Neural progenitor cell (in vitro differentiated cells): ENCODE results near the gene NUDT16L1. TPM values are rescaled to one million over a fixed set of nuclear protein-coding genes. Genes with fewer than 3 reads are reported as not detected.

Experiments used
- DNase-seq: peaks from one replicate; pipeline ENCODE4 v3.0.0-alpha.2; 2016; ENCODE audit warnings: low spot score
- H2AFZ ChIP-seq: fragments of 200-600 bp; sonication (generic); replicated peaks from 2 replicates; pipeline ENCODE4 v1.6.1; 2016; ENCODE audit warnings: antibody characterized with exemption
- H3F3A ChIP-seq: fragments of 200-600 bp; sonication (generic); 2 replicates; pipeline ENCODE4 v1.6.1; 2016; ENCODE audit warnings: antibody characterized with exemption, low read depth
- H3K27ac ChIP-seq: fragments of 200-600 bp; sonication (generic); 2 replicates; pipeline ENCODE4 v1.5.1; 2016; ENCODE audit warnings: mild to moderate bottlenecking
- H3K27me3 ChIP-seq: fragments of 200-600 bp; sonication (generic); 2 replicates; pipeline ENCODE4 v1.6.1; 2016; ENCODE audit warnings: mild to moderate bottlenecking, moderate library complexity
- H3K36me3 ChIP-seq: fragments of 200-600 bp; sonication (generic); 2 replicates; pipeline ENCODE4 v1.5.1; 2016
- H3K4me1 ChIP-seq: fragments of 200-600 bp; sonication (generic); 2 replicates; pipeline ENCODE4 v1.6.1; 2016; ENCODE audit warnings: mixed run types
- H3K4me2 ChIP-seq: fragments of 200-600 bp; sonication (generic); 2 replicates; pipeline ENCODE4 v1.6.1; 2016
- H3K4me3 ChIP-seq: fragments of 200-600 bp; sonication (generic); 2 replicates; pipeline ENCODE4 v1.5.1; 2016
- H3K79me2 ChIP-seq: fragments of 200-600 bp; sonication (generic); 2 replicates; pipeline ENCODE4 v1.6.1; 2016; ENCODE audit warnings: low read depth
- H3K9ac ChIP-seq: fragments of 200-600 bp; sonication (generic); 2 replicates; pipeline ENCODE4 v1.6.1; 2016
- H3K9me3 ChIP-seq: fragments of 200-600 bp; sonication (generic); 2 replicates; pipeline ENCODE4 v1.5.1; 2016; ENCODE audit warnings: low read depth
- H4K20me1 ChIP-seq: fragments of 200-600 bp; sonication (generic); 2 replicates; pipeline ENCODE4 v1.6.1; 2016; ENCODE audit warnings: low read depth
- H3K27ac Mint-ChIP-seq: 3 replicates; pipeline ENCODE4 v1.8.0; 2021; ENCODE audit warnings: mixed read lengths
- H3K27me3 Mint-ChIP-seq: 2 replicates; pipeline ENCODE4 v1.8.0; 2022; ENCODE audit warnings: low read depth, mild to moderate bottlenecking, inconsistent platforms, moderate library complexity, mixed read lengths; ENCODE audit not compliant: insufficient read depth
- H3K36me3 Mint-ChIP-seq: 3 replicates; pipeline ENCODE4 v1.8.0; 2021; ENCODE audit warnings: mixed read lengths
- H3K4me1 Mint-ChIP-seq: 3 replicates; pipeline ENCODE4 v1.8.0; 2021; ENCODE audit warnings: mixed read lengths
- H3K4me3 Mint-ChIP-seq: 3 replicates; pipeline ENCODE4 v1.8.0; 2021; ENCODE audit warnings: mild to moderate bottlenecking, moderate library complexity, mixed read lengths
- H3K9me3 Mint-ChIP-seq: 3 replicates; pipeline ENCODE4 v1.8.0; 2020; ENCODE audit warnings: mixed read lengths
- EZH2 ChIP-seq: fragments of 200-600 bp; sonication (generic); IDR thresholded peaks from 2 replicates; pipeline ENCODE4 v1.6.1; 2017; ENCODE audit warnings: antibody characterized with exemption, mild to moderate bottlenecking, moderate library complexity
- EZH2phosphoT487 ChIP-seq: fragments of 200-600 bp; sonication (generic); IDR thresholded peaks from 2 replicates; pipeline ENCODE4 v1.6.1; 2017; ENCODE audit warnings: antibody characterized with exemption
- total RNA-seq: library from RNA; depleted of rRNA; stranded (reverse); fragments of >200 nt; gene quantifications from 2 replicates; pipeline ENCODE4 v1.2.3, GENCODE V29; 2015; ENCODE audit warnings: low replicate concordance
- TF ChIP-seq, protein P1 (sequence below): fragments of 200-600 bp; sonication (generic); IDR thresholded peaks from 2 replicates; pipeline ENCODE4 v1.5.1; 2017; ENCODE audit warnings: antibody characterized with exemption, mild to moderate bottlenecking

The NUDT16L1 gene
- total RNA-seq, 1 donor from 2014 or later = 10.9 TPM

DNA sequence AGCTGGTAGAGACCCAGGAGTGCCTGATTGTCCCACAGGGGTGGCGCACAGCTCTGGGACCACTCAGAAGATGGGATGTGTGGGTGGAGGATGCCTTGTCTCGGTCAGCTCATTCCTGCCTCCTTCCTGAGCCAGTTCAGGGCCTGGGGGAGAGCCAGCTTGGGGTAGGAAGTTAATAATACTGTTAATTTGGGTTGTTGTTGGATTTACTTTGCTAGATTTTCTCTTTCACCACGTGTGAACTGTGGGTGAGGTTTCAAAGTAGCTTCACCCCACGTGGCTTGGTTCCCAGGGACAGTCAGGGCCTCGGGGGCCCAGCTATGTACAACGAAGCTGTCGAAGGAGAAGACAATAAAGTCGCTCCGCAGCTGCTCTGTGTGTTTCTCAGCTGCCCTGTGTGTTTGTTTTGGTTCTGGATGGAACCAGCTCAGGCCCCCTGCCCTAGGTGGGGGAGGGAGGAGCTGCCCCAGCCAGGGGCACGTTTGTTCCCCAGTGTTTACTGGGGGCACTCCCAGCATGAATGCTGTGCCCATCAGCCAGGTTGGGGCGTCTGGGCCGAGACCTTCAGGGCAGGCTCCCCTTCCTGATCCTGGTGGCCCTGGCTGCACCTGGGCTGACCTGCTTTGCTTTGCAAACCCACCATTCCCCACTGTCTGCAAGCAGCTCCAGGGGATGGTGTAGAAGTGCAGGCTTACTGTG lies 2.3 kb downstream of the NUDT16L1 start:
- TF ChIP-seq, protein P1, sequence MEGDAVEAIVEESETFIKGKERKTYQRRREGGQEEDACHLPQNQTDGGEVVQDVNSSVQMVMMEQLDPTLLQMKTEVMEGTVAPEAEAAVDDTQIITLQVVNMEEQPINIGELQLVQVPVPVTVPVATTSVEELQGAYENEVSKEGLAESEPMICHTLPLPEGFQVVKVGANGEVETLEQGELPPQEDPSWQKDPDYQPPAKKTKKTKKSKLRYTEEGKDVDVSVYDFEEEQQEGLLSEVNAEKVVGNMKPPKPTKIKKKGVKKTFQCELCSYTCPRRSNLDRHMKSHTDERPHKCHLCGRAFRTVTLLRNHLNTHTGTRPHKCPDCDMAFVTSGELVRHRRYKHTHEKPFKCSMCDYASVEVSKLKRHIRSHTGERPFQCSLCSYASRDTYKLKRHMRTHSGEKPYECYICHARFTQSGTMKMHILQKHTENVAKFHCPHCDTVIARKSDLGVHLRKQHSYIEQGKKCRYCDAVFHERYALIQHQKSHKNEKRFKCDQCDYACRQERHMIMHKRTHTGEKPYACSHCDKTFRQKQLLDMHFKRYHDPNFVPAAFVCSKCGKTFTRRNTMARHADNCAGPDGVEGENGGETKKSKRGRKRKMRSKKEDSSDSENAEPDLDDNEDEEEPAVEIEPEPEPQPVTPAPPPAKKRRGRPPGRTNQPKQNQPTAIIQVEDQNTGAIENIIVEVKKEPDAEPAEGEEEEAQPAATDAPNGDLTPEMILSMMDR = no peak
- no peak for TF ChIP-seq EZH2
- H3K4me3 ChIP-seq = no peak overlapping the region
- no peak overlapping the region for H3K27ac Mint-ChIP-seq
- no peaks in the 10 kb centered on the region for H3K9me3 ChIP-seq
- no peak overlapping the region for H2AFZ ChIP-seq
- H3K4me1 ChIP-seq = no peaks in the 10 kb centered on the region
- H3K4me3 Mint-ChIP-seq = peak overlapping the region; percentile 89
- no peaks in the 10 kb centered on the region for H3K36me3 ChIP-seq
- peaks cover 6% of the 10 kb centered on the region for H3K36me3 Mint-ChIP-seq
- no peaks in the 10 kb centered on the region for H3K4me1 Mint-ChIP-seq
- H4K20me1 ChIP-seq = peaks cover 17% of the 10 kb centered on the region
- no peak overlapping the region for H3K9ac ChIP-seq
- H3K79me2 ChIP-seq = peaks cover 13% of the 10 kb centered on the region
- no peak for DNase-seq
- peaks cover 5% of the 10 kb centered on the region for H3K27me3 Mint-ChIP-seq
- H3F3A ChIP-seq = peaks cover 19% of the 10 kb centered on the region
- no peak overlapping the region for H3K4me2 ChIP-seq
- no peaks in the 10 kb centered on the region for H3K27me3 ChIP-seq
- H3K27ac ChIP-seq = no peak overlapping the region
- no peaks in the 10 kb centered on the region for H3K9me3 Mint-ChIP-seq

DNA sequence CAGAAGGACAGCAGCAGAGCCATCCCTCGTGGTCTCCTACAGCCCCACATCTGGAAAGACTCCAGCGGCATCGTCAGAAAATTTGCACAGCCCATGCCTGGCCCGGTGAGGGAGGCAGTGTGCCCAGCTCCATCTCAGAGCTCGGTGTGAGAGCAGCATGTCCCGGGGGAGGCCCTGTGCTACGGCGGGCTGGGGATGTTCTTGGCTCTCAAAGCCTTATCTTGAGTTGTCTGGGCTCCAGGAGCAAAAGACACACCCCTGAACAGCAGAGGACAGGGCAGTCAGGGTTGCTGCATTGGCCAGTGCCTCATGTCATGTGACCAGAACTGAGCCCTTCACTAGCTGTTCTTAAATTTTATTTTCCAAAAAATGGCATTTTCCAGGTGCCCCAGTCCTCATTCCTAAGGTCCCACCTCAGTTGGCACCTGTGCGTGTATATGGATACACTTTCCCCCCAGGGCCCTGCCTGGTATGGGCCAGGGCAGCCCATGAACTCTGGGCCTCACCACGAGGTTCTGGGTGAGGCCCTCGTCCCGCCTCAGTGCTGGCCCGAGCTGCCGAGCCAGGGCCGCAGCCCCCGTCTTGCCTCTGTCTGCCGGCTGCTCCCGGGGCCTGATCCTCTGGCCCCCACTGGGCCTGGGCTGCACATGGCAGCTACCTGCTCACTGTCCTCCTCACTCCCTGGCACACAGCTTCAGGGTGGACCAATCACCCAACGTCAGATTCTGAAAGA lies 3.0 kb downstream of the NUDT16L1 start:
- H3K4me3 ChIP-seq = no peak overlapping the region
- H3K4me1 Mint-ChIP-seq = no peaks in the 10 kb centered on the region
- H3K4me3 Mint-ChIP-seq = no peak overlapping the region
- no peak overlapping the region for H3K27ac Mint-ChIP-seq
- no peak for DNase-seq
- H4K20me1 ChIP-seq = peaks cover 17% of the 10 kb centered on the region
- H3K36me3 ChIP-seq = no peaks in the 10 kb centered on the region
- H2AFZ ChIP-seq = no peak overlapping the region
- peaks cover 19% of the 10 kb centered on the region for H3F3A ChIP-seq
- H3K27me3 Mint-ChIP-seq = peaks cover 5% of the 10 kb centered on the region
- no peak for TF ChIP-seq EZH2phosphoT487
- TF ChIP-seq, protein P1 = no peak
- no peak for TF ChIP-seq EZH2
- H3K36me3 Mint-ChIP-seq = peaks cover 6% of the 10 kb centered on the region
- no peak overlapping the region for H3K27ac ChIP-seq
- H3K27me3 ChIP-seq = no peaks in the 10 kb centered on the region
- H3K79me2 ChIP-seq = peaks cover 13% of the 10 kb centered on the region
- H3K4me2 ChIP-seq = no peak overlapping the region
- H3K9me3 ChIP-seq = no peaks in the 10 kb centered on the region
- H3K9ac ChIP-seq = no peak overlapping the region
- H3K4me1 ChIP-seq = no peaks in the 10 kb centered on the region
- H3K9me3 Mint-ChIP-seq = no peaks in the 10 kb centered on the region

DNA sequence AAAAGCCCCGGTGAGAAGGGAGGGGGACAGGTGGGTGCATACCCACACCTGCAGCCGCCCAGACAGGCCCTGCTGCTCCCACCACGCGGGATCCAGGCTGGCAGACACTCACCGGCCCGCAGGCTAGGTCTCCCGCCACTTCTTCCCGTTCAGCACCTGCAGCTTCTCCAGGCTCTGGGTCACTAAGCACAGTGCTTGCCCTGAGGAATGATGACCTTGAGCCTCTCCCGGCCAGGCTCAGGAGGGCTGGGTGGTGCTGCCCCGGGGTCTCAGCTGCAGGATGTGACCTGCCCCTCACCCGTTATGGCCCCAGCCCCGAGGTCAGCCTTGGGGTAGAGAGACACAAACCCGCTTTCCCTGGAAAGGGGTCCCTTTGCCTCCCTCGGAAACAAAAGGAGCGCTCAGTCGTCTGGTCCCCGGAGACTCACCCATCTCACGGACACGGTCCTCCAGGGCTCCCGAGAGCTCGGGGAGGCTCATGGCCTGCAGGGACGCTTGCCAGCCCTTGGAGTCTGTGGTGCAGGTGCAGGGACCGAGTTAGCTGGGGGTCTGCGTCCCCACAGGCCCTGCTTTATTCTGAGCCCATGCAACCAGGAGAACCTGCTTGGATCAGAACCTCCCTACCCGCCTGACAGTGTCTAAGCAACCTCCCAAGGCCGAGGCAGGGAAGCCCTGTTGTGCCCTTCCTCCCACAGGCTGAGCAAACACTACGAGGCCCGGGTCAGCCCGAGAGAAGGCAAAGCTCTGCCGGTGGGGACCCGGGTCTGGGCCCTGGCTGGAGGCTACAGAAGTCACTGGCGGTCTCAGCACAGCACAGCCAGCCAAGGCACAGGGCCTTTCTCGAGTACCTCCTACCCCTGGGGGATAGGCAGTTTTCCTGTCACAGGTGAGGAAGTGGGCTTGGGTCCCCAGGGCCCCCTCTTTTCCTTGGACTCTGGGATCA lies 3.8 kb downstream of the NUDT16L1 start:
- Histone ChIP-seq H2AFZ (no peak overlapping the region), H3K27ac (no peak overlapping the region), H3K4me3 (no peak overlapping the region), H3K79me2 (peaks cover 13% of the 10 kb centered on the region), H3K4me2 (no peak overlapping the region), H3K4me1 (no peaks in the 10 kb centered on the region), H3K9ac (no peak overlapping the region), H3K9me3 (no peaks in the 10 kb centered on the region), H3K27me3 (no peaks in the 10 kb centered on the region), H4K20me1 (peaks cover 17% of the 10 kb centered on the region), H3K36me3 (no peaks in the 10 kb centered on the region), H3F3A (peaks cover 19% of the 10 kb centered on the region)
- no peak for TF ChIP-seq EZH2
- TF ChIP-seq EZH2phosphoT487 = no peak
- TF ChIP-seq, protein P1 = no peak
- H3K27me3 Mint-ChIP-seq = peaks cover 5% of the 10 kb centered on the region
- no peak overlapping the region for H3K27ac Mint-ChIP-seq
- no peak for DNase-seq
- H3K36me3 Mint-ChIP-seq = peaks cover 6% of the 10 kb centered on the region
- H3K9me3 Mint-ChIP-seq = no peaks in the 10 kb centered on the region
- H3K4me3 Mint-ChIP-seq = no peak overlapping the region
- H3K4me1 Mint-ChIP-seq = no peaks in the 10 kb centered on the region
